Heart left ventricle (tissue), 16 donors: ENCODE measurements around the gene SEC63. TPM values are rescaled to one million over a fixed set of nuclear protein-coding genes. Genes with fewer than 3 reads are reported as not detected.

ENCODE experiments used
- ATAC-seq, 4 donors: fragments of 200-7000 bp; cut with Tn5 transposase; one replicate each; pipeline ENCODE4 v1.9.1; 2020 to 2022; ENCODE audit warnings: moderate library complexity in 4 of 4, mild to moderate bottlenecking in 3 of 4, moderate number of reproducible peaks in 1 of 4
- DNase-seq, 5 donors: peaks; one replicate each; pipeline ENCODE4 v3.0.0-alpha.2; 2020
- H3K27ac ChIP-seq, 12 donors: fragments of 200-600 bp; sonication (generic) in 4 of 12; one replicate each; pipeline versions ENCODE4 v1.5.0 to v1.8.0; 2016 to 2022; ENCODE audit warnings: mild to moderate bottlenecking in 2 of 12
- H3K27me3 ChIP-seq, 9 donors: fragments of 200-600 bp; sonication (generic) in 2 of 9; one replicate each; pipeline versions ENCODE4 v1.5.1 to v1.8.0; 2016 to 2022; ENCODE audit warnings: mild to moderate bottlenecking in 3 of 9
- H3K36me3 ChIP-seq, 9 donors: fragments of 200-600 bp; sonication (generic) in 2 of 9; one replicate each; pipeline versions ENCODE4 v1.5.0 to v1.8.0; 2018 to 2022; ENCODE audit warnings: mild to moderate bottlenecking in 2 of 9
- H3K4me1 ChIP-seq, 12 donors: fragments of 200-600 bp; sonication (generic) in 4 of 12; one replicate each; pipeline versions ENCODE4 v1.5.0 to v1.8.0; 2016 to 2022; ENCODE audit warnings: mild to moderate bottlenecking in 3 of 12
- H3K4me3 ChIP-seq, 12 donors: fragments of 200-600 bp; sonication (generic) in 4 of 12; one replicate each; pipeline versions ENCODE4 v1.5.0 to v1.8.0; 2017 to 2022; ENCODE audit warnings: mild to moderate bottlenecking in 9 of 12, moderate library complexity in 4 of 12
- H3K9me3 ChIP-seq, 12 donors: fragments of 200-600 bp; sonication (generic) in 4 of 12; one replicate each; pipeline versions ENCODE4 v1.5.0 to v1.8.0; 2016 to 2022; ENCODE audit warnings: mild to moderate bottlenecking in 1 of 12
- CTCF ChIP-seq, 12 donors: fragments of 200-600 bp; sonication (generic) in 4 of 12; IDR thresholded peaks; one replicate each; pipeline versions ENCODE4 v1.5.0 to v1.8.0; 2018 to 2022; ENCODE audit warnings: antibody characterized with exemption in 12 of 12, mild to moderate bottlenecking in 5 of 12
- POLR2A ChIP-seq, 2 donors: fragments of 450-650 bp; IDR thresholded peaks; one replicate each; pipeline ENCODE4 v1.6.1; 2017; ENCODE audit warnings: antibody characterized with exemption in 2 of 2, mild to moderate bottlenecking in 2 of 2, moderate library complexity in 2 of 2
- WGBS, 4 donors: extraction: QIAGEN DNeasy Blood & Tissue Kit in 2 of 4; methylation state at CpG; one replicate each; pipeline versions ENCODE4 v1.1.5 to v1.1.7; 2013 to 2018; 5-methylcytosine and 5-hydroxymethylcytosine counted together
- intact Hi-C, 10 donors: fragments of 100-400 bp; cut with DNase I; formaldehyde crosslinking; loops; one replicate each; pipeline versions ENCODE4 v1.11.1 to v1.14.2; 2022
- polyA plus RNA-seq, 2 donors: library from polyadenylated mRNA; stranded (reverse); fragments of 200-250 nt; gene quantifications; one replicate each; pipeline ENCODE4 v1.2.3, GENCODE V29; 2013
- total RNA-seq, 9 donors: library from RNA; depleted of rRNA in 2 of 9; stranded (reverse); fragments of >200 nt in 2 of 9; fragmentation: NEBNext Ultra II Directional in 3 of 9; extraction: Animal tissue kit (Norgen Biotek cat#: 25700) in 3 of 9; gene quantifications; one replicate each; pipeline versions ENCODE4 v1.1.0 to v1.2.4, GENCODE V29; 2016 to 2023
- donor health status: ischemic (EF 13 %, LVEDD 7.1; RV severe dilation, severe dysfunction).
- donor health status: healthy with polysubstance abuse.
- donor health status: DM: no; HTN: yes; CAD: no.
- donor health status: DM: no; HTN: no; CAD: no.
- donor health status: ischemic (EF 25% LVEDD 6.9; RV normal size, moderate dysfunction).
- donor health status: ischemic (EF 25% LVEDD 5.7; RV mildly dilated, moderate dysfunction).
- donor health status: healthy.
- donor health status: DM: yes; HTN: yes; CAD: no.
- donor health status: ischemic (EF 35%, LVEDD 5.7; RV mildly dilated, moderate dysfunction).
- donor health status: nonischemic (EF 11% LVEDD 7.7; RV severe dilation, severe dysfunction).
- donor health status: DM: yes; HTN: yes; CAD: no.
- donor health status: PGD.
- donor health status: ischemic (EF 29% LVEDD 5.4; RV normal size, mild dysfunction).
- donor health status: nonischemic (EF 23%, LVEDD 6.1; RV moderate dilation, normal function).

Gene SEC63
- total and polyA plus RNA-seq, 11 donors = 15.3 to 64.9 (median 52.5) TPM

GRCh38 chr6:107853230-107853629 is 104.8 kb downstream of the SEC63 start:
- DNase-seq (no peak), ATAC-seq (no peak)
- no peaks in the 10 kb centered on the region for H3K27me3 ChIP-seq
- TF ChIP-seq POLR2A (IDR thresholded peaks at IDR 0.05) = no peak
- no peak for TF ChIP-seq CTCF (IDR thresholded peaks at IDR 0.05)
- no peaks in the 10 kb centered on the region for H3K9me3 ChIP-seq
- H3K4me3 ChIP-seq = no peak overlapping the region
- H3K4me1 ChIP-seq = peaks cover 0 to 5% (median 2%) of the 10 kb centered on the region in 12 donors
- no peaks in the 10 kb centered on the region for H3K36me3 ChIP-seq
- intact Hi-C loops = no loop called here
- no peak overlapping the region for H3K27ac ChIP-seq
- WGBS, 4 donors = 87 to 94% (median 89%) methylated on average over 3 of the region's 3 CpGs

GRCh38 chr6:107849325-107849724 is 108.7 kb downstream of the SEC63 start:
- intact Hi-C loops = loop anchor here in 9 of 10 donors (2.0 to 10.0 kb wide), 7 partner anchors 145 to 715 kb away; no protein-coding TSS in a partner anchor
- Histone ChIP-seq H3K4me1 (peaks cover 0 to 11% (median 5%) of the 10 kb centered on the region in 12 donors), H3K9me3 (no peaks in the 10 kb centered on the region), H3K36me3 (no peaks in the 10 kb centered on the region), H3K4me3 (no peak overlapping the region), H3K27ac (no peak overlapping the region), H3K27me3 (peaks cover 0 to 16% (median 6%) of the 10 kb centered on the region in 9 donors)
- DNase-seq (no peak), ATAC-seq (no peak)
- no peak for TF ChIP-seq CTCF (IDR thresholded peaks at IDR 0.05)
- no peak for TF ChIP-seq POLR2A (IDR thresholded peaks at IDR 0.05)
- WGBS, 4 donors = 86 to 91% (median 88%) methylated on average over 6 of the region's 6 CpGs

GRCh38 chr6:107847844-107848802 is 109.9 kb downstream of the SEC63 start:
- WGBS, 4 donors = 7 to 20% (median 10%) methylated on average over 23 to 52 of the region's 52 CpGs
- Histone ChIP-seq H3K27ac (no peak overlapping the region), H3K9me3 (no peaks in the 10 kb centered on the region), H3K4me1 (peaks cover 0 to 11% (median 5%) of the 10 kb centered on the region in 12 donors), H3K36me3 (no peaks in the 10 kb centered on the region), H3K4me3 (peak overlapping the region in 11 of 12 donors; percentile 4 to 57 (median 43)), H3K27me3 (peaks cover 0 to 16% (median 6%) of the 10 kb centered on the region in 9 donors)
- peak; percentile 93 to 98 (median 97) for TF ChIP-seq CTCF (IDR thresholded peaks at IDR 0.05)
- no peak for TF ChIP-seq POLR2A (IDR thresholded peaks at IDR 0.05)
- ATAC-seq (peak; percentile 83 to 98 (median 95)), DNase-seq (peak; percentile 81 to 94 (median 83))
- intact Hi-C loops = loop anchor here (1.0 to 10.0 kb wide), 8 partner anchors 143 to 713 kb away; no protein-coding TSS in a partner anchor

- no peak for ATAC-seq
- intact Hi-C loops = loop anchor here in 6 of 10 donors (5.0 to 10.0 kb wide), 4 partner anchors 142 to 712 kb away; no protein-coding TSS in a partner anchor
Observed at GRCh38 chr6:107846262-107846795, 111.7 kb downstream of the SEC63 start.

More at GRCh38 chr6:107846262-107846795, 111.7 kb downstream of the SEC63 start:
- WGBS, 4 donors = 42 to 70% (median 48%) methylated on average over 3 to 4 of the region's 4 CpGs
- Histone ChIP-seq H3K9me3 (no peaks in the 10 kb centered on the region), H3K27ac (no peak overlapping the region), H3K36me3 (no peaks in the 10 kb centered on the region), H3K27me3 (peaks cover 0 to 16% (median 6%) of the 10 kb centered on the region in 9 donors), H3K4me3 (no peak overlapping the region), H3K4me1 (peaks cover 0 to 11% (median 5%) of the 10 kb centered on the region in 12 donors)
- TF ChIP-seq POLR2A (IDR thresholded peaks at IDR 0.05) (no peak), CTCF (IDR thresholded peaks at IDR 0.05) (no peak)
- no peak for DNase-seq
